Measurements from ENCODE around the gene SERPINE1.
A peak's percentile ranks its signal among the peaks of the same experiment; 100 is the strongest.
"Not testable (repeated sequence)": the region's sequence is repeated elsewhere in the genome, so short reads cannot be mapped to it uniquely, and the experiment has no call there.

The SERPINE1 gene

GRCh38 chr7:101126651-101127459 lies at the start of gene SERPINE1:
Gene SERPINE1 (plus strand): TSS chr7:101127104. CDS start chr7:101128394, 1,290 bp downstream.
- peak; percentile 100 for DNase-seq

- peak; percentile 63 for DNase-seq
Measured at GRCh38 chr7:101077303-101078086, 49.4 kb upstream of the SERPINE1 start.

- no peak for DNase-seq
Measured at GRCh38 chr7:101081432-101081831, 45.5 kb upstream of the SERPINE1 start.

- no peak for DNase-seq
Measured at GRCh38 chr7:101084865-101085161, 42.1 kb upstream of the SERPINE1 start.

- DNase-seq, result peak; percentile 74
Measured at GRCh38 chr7:101085162-101085964, 41.5 kb upstream of the SERPINE1 start, which contains the start of gene TRIM56. Gene TRIM56 (plus strand): TSS chr7:101085481. CDS start chr7:101087313, 1,832 bp downstream.

GRCh38 chr7:101087334-101088068 lies 39.4 kb upstream of the SERPINE1 start:
- no peak for DNase-seq

GRCh38 chr7:101088069-101088425 lies 38.9 kb upstream of the SERPINE1 start:
- DNase-seq, result no peak

GRCh38 chr7:101088858-101089529 lies 37.9 kb upstream of the SERPINE1 start:
- no peak for DNase-seq

- DNase-seq, result no peak
Measured at GRCh38 chr7:101089876-101090275, 37.0 kb upstream of the SERPINE1 start.

GRCh38 chr7:101092266-101092905 lies 34.5 kb upstream of the SERPINE1 start:
- not testable (repeated sequence) for DNase-seq

- peak; percentile 96 for DNase-seq
Measured at GRCh38 chr7:101093906-101094305, 33.0 kb upstream of the SERPINE1 start.

- no peak for DNase-seq
Measured at GRCh38 chr7:101094376-101094775, 32.5 kb upstream of the SERPINE1 start.

- DNase-seq, result peak; percentile 74
Measured at GRCh38 chr7:101094791-101095375, 32.0 kb upstream of the SERPINE1 start.

- no peak for DNase-seq
Measured at GRCh38 chr7:101096331-101096956, 30.5 kb upstream of the SERPINE1 start.

GRCh38 chr7:101096957-101097347 lies 30.0 kb upstream of the SERPINE1 start:
- no peak for DNase-seq

GRCh38 chr7:101097561-101097960 lies 29.3 kb upstream of the SERPINE1 start:
- no peak for DNase-seq

GRCh38 chr7:101099969-101100781 lies 26.7 kb upstream of the SERPINE1 start:
- DNase-seq, result peak; percentile 100

GRCh38 chr7:101100858-101101847 lies 25.8 kb upstream of the SERPINE1 start:
- peak; percentile 41 for DNase-seq

Data from fibroblast of skin of right biceps (primary cell).